ENCODE data around the gene MORC3. TPM values are rescaled to one million over a fixed set of nuclear protein-coding genes. Genes with fewer than 3 reads are reported as not detected.
"Not testable (repeated sequence)": the region's sequence is repeated elsewhere in the genome, so short reads cannot be mapped to it uniquely, and the experiment has no call there.

Gene MORC3
- polyA plus RNA-seq, 6 donors from 2014 or later: 20.6 to 59.6 (median 39.8) TPM

DNA sequence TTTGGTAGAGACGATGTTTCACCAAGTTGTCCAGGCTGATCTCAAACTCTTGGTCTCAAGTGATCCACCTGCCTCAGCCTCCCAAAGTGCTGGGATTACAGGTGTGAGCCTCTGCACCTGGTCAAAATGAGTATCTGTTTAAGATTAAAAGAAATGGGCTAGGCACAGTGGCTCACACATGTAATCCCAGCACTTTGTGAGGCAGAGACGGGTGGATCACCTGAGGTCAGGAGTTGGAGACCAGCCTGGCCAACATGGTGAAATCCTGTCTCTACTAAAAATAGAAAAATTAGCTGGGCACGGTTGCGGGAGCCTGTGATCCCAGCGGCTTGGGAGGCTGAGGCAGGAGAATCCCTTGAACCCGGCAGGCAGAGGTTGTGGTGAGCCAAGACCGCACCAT is 22.6 kb downstream of the MORC3 start:
- not testable (repeated sequence) for ATAC-seq (ENCODE audit: low read depth in 2 of 2); DNase-seq; H3K4me1 Mint-ChIP-seq; H3K4me3 Mint-ChIP-seq; H3K9me3 Mint-ChIP-seq; H3K27me3 Mint-ChIP-seq
- peaks cover 3 to 15% of the 10 kb centered on the region in 2 donors for H3K36me3 Mint-ChIP-seq
- peak overlapping the region in 1 of 6 donors; percentile 60 for H3K27ac Mint-ChIP-seq

DNA sequence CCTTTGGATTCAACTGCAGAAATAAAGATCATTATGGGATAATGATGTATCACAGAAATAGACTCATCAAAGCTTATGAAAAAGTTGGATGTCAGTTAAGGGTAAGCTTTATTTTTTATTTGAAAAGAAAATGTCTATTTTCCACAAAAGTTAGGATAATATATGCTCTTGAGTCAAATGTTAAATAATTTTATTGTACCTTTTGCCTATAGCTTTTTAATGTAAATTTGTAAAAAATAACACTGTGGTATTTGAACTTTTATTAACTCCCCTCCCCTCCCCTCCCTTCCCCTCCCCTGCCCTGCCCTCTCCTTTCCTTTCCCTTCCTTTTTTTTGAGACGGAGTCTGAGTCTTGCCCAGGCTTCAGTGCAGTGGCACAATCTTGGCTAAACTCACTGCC is 24.9 kb downstream of the MORC3 start:
- no peaks in the 10 kb centered on the region for H3K4me1 Mint-ChIP-seq
- no peak for DNase-seq
- no peak overlapping the region for H3K4me3 Mint-ChIP-seq
- no peaks in the 10 kb centered on the region for H3K9me3 Mint-ChIP-seq
- peaks cover 8 to 14% of the 10 kb centered on the region in 2 donors for H3K36me3 Mint-ChIP-seq
- ATAC-seq (ENCODE audit: low read depth in 2 of 2): no peak
- H3K27me3 Mint-ChIP-seq: no peaks in the 10 kb centered on the region
- H3K27ac Mint-ChIP-seq: peak overlapping the region in 2 of 6 donors; percentile 72

DNA sequence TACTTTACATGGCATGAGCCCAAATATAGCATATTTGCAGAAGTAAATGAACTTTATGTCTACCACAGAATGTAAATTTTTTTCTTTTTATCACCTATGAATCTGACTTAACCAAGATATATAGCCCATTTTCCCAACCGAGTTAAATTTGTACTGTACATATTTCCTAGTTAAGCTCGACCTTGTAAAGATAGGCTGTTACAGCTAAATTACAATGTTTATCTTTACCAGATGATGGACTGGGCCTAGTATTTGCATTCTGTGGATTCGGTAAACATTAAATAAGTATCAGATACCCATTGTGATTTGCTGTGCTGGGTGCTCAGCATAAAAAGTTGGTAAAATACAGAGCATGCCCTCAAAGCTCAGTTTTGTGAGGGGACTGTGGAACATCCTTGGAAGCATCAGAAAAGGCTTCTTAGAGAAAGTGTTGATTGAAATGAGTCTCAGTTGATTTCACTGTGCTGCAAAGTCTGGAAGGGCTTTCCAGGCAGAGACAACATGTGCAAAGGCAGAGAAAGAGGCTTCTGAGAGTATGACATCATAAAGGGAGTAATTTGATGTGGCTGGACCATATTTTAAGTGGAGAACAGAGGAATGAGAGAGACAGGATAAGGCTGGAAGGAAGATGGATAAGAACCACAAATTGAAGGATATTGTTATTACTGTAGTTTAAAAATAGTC is 27.4 kb downstream of the MORC3 start:
- no peak for DNase-seq
- Mint-ChIP-seq H3K4me3 (no peak overlapping the region), H3K27me3 (no peaks in the 10 kb centered on the region), H3K9me3 (no peaks in the 10 kb centered on the region), H3K4me1 (peaks cover 0 to 4% (median 0%) of the 10 kb centered on the region in 3 donors), H3K36me3 (peaks cover 8 to 10% of the 10 kb centered on the region in 2 donors), H3K27ac (no peak overlapping the region)
- ATAC-seq (ENCODE audit: low read depth in 2 of 2): no peak

DNA sequence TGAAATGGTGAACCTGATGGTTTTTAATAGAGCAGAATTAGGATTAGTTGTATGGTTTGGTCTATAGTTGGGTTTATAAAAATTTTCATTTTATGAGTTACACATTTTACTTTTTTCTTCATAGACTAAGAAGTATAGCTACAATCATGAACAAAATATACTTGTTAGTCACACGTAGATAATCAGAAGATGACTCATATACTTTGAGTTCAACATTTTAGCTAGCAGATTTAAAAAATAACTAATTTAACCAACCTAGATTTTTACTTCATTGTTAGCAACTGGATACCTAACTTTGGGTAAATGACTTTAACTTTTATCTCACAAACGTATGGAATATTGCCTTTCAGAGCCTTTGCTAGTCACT is 27.9 kb downstream of the MORC3 start:
- DNase-seq: no peak
- no peak for ATAC-seq (ENCODE audit: low read depth in 2 of 2)
- Mint-ChIP-seq H3K27ac (no peak overlapping the region), H3K4me3 (no peak overlapping the region), H3K36me3 (peaks cover 8 to 10% of the 10 kb centered on the region in 2 donors), H3K27me3 (no peaks in the 10 kb centered on the region), H3K4me1 (peaks cover 0 to 4% (median 0%) of the 10 kb centered on the region in 3 donors), H3K9me3 (no peaks in the 10 kb centered on the region)

DNA sequence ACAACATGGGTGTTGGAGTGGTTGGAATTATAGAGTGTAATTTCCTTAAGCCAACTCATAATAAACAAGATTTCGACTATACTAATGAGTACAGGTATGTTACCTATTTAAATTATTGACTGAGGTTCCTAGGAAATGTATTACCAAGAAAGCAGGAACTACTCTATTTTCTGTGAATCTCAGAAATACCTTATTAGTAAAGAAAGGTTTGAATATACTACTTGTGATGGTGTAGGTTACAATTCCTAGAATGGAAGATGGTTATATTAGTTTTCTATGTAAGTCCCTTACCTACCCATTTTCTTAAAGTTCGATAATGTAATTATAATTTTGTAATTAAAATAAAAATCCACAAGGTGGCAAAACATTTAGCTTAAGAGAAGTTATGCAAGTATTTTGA is 29.3 kb downstream of the MORC3 start:
- Mint-ChIP-seq H3K27me3 (no peaks in the 10 kb centered on the region), H3K27ac (no peak overlapping the region), H3K4me3 (no peak overlapping the region), H3K36me3 (peaks cover 8 to 10% of the 10 kb centered on the region in 2 donors), H3K9me3 (no peaks in the 10 kb centered on the region), H3K4me1 (peaks cover 0 to 4% (median 3%) of the 10 kb centered on the region in 3 donors)
- ATAC-seq (ENCODE audit: low read depth in 2 of 2) (no peak), DNase-seq (no peak)

DNA sequence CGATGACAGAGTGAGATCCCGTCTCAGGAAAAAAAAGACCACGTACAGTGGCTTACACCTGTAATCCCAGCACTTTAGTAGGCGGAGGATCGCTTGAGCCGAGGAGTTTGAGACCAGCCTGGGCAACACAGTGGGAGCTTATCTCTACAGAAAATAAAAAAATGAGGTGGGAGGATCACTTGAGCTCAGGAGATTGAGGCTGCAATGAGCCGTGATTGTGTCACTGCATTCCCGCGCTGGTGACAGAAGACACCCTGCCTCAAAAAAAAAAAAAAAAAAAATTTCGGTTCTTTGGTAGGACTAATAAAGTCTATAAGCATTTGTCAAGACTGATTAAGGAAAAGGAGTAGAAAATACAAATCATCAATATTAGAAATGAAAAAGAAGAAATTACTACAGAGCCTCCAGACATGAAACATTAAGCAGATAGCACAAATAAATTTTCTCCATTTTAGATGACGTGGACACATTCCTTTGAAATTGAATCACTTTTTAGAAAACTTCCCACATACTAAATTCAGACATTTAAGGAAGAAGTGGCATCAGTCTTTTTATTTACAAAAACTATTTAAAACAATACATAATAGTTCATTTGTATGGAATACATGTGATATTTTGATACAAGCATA is 30.4 kb downstream of the MORC3 start:
- no peak for ATAC-seq (ENCODE audit: low read depth in 2 of 2)
- Mint-ChIP-seq H3K27me3 (no peaks in the 10 kb centered on the region), H3K4me1 (peaks cover 0 to 9% (median 4%) of the 10 kb centered on the region in 3 donors), H3K4me3 (no peak overlapping the region), H3K27ac (peak overlapping the region in 3 of 6 donors; percentile 14 to 62 (median 49)), H3K9me3 (no peaks in the 10 kb centered on the region), H3K36me3 (peaks cover 8 to 15% of the 10 kb centered on the region in 2 donors)
- DNase-seq: no peak

DNA sequence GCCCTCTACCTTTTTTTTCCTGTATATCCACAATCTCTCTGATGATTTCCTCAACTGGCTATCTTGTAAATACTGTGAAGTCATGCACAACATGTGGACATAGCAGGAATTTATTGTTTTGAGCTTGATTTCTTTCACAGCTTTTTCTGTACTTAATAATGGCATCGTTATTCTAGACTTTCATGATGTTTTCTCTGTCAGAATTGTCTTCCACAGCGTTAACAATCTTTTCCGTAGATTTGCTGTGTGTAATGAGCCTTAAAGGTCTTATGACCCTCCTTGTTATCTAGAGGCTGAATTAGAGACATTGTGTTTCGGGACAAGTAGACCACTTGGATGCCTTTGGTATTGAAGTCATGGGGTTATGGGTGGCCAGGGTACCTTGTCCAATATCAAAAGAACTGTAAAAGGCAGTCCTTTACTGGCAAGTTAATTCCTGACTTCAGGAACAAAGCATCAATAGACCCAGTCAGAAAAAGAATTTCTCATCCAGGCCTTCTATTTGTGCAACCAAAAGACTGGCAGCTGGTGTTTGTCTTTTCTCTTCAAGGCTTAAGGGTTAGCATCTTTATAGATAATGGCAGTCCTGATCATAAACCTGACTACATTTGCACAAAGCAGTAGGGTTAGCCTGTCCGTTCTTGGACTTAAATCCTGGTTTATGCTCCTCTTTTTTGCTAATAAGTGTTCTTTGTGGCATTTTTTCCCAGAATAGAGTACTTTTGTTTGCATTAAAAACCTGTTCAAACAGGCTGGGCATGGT is 35.1 kb downstream of the MORC3 start:
- H3K27ac Mint-ChIP-seq: peak overlapping the region in 3 of 6 donors; percentile 26 to 61 (median 47)
- ATAC-seq (ENCODE audit: low read depth in 2 of 2) (no peak), DNase-seq (no peak)
- no peaks in the 10 kb centered on the region for H3K9me3 Mint-ChIP-seq
- peaks cover 0 to 9% (median 4%) of the 10 kb centered on the region in 3 donors for H3K4me1 Mint-ChIP-seq
- H3K36me3 Mint-ChIP-seq: peaks cover 7 to 11% of the 10 kb centered on the region in 2 donors
- no peak overlapping the region for H3K4me3 Mint-ChIP-seq
- H3K27me3 Mint-ChIP-seq: no peaks in the 10 kb centered on the region

DNA sequence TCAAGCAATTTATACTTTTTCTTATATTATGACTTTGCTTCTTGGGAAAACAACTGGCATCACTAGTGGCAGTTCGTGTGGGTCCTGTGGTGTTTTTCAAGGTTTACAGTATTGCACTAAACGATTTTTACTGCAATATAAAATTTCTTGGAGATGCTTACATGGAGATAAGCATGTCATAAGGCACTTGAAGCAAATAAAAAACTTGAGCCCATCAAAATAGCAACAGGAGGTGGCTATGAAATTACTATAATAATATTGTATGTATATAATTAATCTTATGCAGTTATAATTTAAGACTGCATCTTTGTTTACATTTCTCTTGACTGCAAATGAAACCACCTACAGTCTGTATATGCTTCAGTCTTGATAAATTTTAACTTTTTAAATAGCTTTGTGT is 35.9 kb downstream of the MORC3 start:
- H3K36me3 Mint-ChIP-seq: peaks cover 15 to 18% of the 10 kb centered on the region in 2 donors
- no peak overlapping the region for H3K27ac Mint-ChIP-seq
- H3K27me3 Mint-ChIP-seq: no peaks in the 10 kb centered on the region
- DNase-seq: no peak
- H3K4me1 Mint-ChIP-seq: peaks cover 0 to 9% (median 4%) of the 10 kb centered on the region in 3 donors
- no peaks in the 10 kb centered on the region for H3K9me3 Mint-ChIP-seq
- no peak overlapping the region for H3K4me3 Mint-ChIP-seq
- no peak for ATAC-seq (ENCODE audit: low read depth in 2 of 2)

DNA sequence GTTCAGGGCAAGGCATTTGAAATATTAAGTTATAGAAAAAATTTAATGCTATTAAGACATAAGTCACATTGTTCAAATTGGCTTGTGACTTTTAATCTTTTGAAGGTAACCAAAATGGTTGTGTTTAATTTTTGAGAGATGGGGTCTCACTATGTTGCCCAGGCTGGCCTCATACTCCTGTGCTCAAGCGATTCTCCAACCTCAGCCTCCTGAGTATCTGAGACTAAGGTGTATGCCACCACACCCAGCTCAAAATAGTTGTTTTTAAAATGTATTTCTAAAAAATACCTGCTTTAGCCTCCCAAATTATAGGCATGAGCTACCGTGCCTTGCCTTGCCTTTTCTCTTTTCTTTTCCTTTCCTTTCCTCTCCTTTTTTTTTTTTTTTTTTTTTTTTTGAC is 39.2 kb downstream of the MORC3 start:
- Mint-ChIP-seq H3K27ac (peak overlapping the region in 3 of 6 donors; percentile 4 to 11 (median 9)), H3K4me3 (peak overlapping the region in 1 of 8 donors; percentile 35), H3K9me3 (no peaks in the 10 kb centered on the region), H3K27me3 (no peaks in the 10 kb centered on the region), H3K36me3 (peaks cover 17 to 22% of the 10 kb centered on the region in 2 donors), H3K4me1 (peaks cover 0 to 5% (median 0%) of the 10 kb centered on the region in 3 donors)
- DNase-seq (no peak), ATAC-seq (ENCODE audit: low read depth in 2 of 2) (no peak)

DNA sequence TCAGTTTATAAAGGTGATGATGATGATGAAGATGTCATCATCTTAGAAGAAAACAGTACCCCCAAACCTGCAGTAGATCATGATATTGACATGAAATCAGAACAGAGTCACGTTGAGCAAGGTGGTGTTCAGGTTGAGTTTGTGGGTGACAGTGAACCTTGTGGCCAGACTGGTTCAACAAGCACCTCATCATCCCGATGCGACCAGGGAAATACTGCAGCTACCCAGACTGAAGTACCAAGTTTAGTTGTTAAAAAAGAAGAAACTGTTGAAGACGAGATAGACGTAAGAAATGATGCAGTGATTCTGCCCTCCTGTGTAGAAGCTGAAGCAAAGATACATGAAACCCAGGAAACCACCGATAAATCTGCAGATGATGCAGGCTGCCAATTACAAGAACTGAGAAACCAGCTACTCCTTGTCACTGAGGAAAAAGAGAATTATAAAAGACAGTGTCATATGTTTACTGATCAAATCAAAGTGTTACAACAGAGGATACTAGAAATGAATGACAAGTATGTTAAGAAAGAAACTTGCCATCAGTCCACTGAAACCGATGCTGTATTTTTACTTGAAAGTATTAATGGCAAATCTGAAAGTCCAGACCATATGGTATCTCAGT is 49.2 kb downstream of the MORC3 start:
- ATAC-seq (ENCODE audit: low read depth in 2 of 2) (no peak), DNase-seq (no peak)
- H3K36me3 Mint-ChIP-seq: peaks cover 29 to 38% of the 10 kb centered on the region in 2 donors
- no peak overlapping the region for H3K4me3 Mint-ChIP-seq
- no peaks in the 10 kb centered on the region for H3K4me1 Mint-ChIP-seq
- H3K27ac Mint-ChIP-seq: peak overlapping the region in 4 of 6 donors; percentile 8 to 73 (median 56)
- H3K9me3 Mint-ChIP-seq: no peaks in the 10 kb centered on the region
- no peaks in the 10 kb centered on the region for H3K27me3 Mint-ChIP-seq

DNA sequence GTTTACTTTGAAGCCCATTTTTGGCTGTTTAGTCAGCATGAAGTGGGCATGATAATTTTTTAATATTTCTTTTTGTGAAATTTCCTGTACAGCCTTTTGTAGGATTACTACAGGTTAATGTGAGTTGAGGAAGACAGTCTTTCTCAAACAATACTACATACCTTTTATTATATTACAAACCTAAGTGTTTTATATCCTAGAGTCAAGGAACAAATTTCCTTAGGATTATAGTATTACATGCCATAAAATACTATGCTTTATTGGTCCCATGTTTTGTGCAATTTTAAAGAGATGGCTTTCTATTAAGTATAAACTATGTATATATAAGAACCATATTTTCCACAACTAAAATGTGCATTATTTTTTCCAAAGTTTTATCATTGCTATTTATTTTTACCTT is 56.0 kb downstream of the MORC3 start:
- H3K36me3 Mint-ChIP-seq: peaks cover 15 to 26% of the 10 kb centered on the region in 2 donors
- DNase-seq (no peak), ATAC-seq (ENCODE audit: low read depth in 2 of 2) (no peak)
- no peak overlapping the region for H3K4me3 Mint-ChIP-seq
- H3K27me3 Mint-ChIP-seq: no peaks in the 10 kb centered on the region
- H3K9me3 Mint-ChIP-seq: no peaks in the 10 kb centered on the region
- no peak overlapping the region for H3K27ac Mint-ChIP-seq
- H3K4me1 Mint-ChIP-seq: peaks cover 0 to 2% (median 0%) of the 10 kb centered on the region in 3 donors

DNA sequence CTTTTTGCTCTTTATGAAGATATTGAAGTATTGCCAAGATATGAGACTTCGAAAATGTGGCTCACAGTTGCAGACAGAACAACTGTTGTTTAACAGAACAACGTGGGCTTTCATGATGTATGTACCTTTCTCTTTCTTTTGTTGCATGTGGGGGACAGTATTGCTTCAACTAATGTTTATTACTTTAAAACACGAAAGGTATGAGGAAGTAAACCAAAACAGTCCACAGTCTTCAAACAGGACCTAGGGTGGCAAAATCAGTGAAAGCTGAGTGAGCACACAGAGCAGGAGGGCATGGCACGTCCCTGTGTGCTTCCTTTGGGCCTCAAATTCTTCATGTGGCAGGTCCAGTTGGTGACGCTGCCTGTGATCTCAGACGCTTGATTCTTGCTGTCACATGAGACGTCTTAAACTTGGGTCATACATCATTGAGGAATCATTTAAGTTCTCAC is 57.4 kb downstream of the MORC3 start:
- DNase-seq: no peak
- Mint-ChIP-seq H3K27ac (no peak overlapping the region), H3K36me3 (peaks cover 10 to 16% of the 10 kb centered on the region in 2 donors), H3K4me1 (peaks cover 0 to 3% (median 2%) of the 10 kb centered on the region in 3 donors), H3K27me3 (no peaks in the 10 kb centered on the region), H3K4me3 (no peak overlapping the region), H3K9me3 (no peaks in the 10 kb centered on the region)
- no peak for ATAC-seq (ENCODE audit: low read depth in 2 of 2)

DNA sequence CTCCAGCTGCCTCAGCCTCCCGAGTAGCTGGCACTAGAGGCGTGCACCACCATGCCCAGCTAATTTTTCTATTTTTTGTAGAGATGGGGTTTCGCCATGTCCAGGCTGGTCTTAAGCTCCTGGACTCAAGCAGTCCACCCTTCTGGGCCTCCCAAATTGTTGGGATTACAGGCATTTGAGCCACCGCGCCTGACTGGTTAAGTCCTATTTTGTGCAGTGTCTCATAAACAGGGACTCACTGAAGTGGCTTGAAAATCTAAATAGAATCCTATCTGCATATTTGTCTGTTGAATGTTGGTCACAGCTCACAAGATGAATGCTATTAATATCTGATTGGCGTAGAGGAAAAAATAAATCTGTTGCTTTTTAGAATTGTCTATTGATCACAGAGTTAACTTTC is 59.3 kb downstream of the MORC3 start:
- Mint-ChIP-seq H3K4me1 (peaks cover 0 to 3% (median 2%) of the 10 kb centered on the region in 3 donors), H3K27ac (no peak overlapping the region), H3K27me3 (no peaks in the 10 kb centered on the region), H3K36me3 (peaks cover 6 to 12% of the 10 kb centered on the region in 2 donors), H3K4me3 (no peak overlapping the region), H3K9me3 (no peaks in the 10 kb centered on the region)
- ATAC-seq (ENCODE audit: low read depth in 2 of 2) (no peak), DNase-seq (no peak)
